Spinal cord (tissue), 10 donors: ENCODE measurements around the gene RRAS. TPM values are rescaled to one million over a fixed set of nuclear protein-coding genes. Genes with fewer than 3 reads are reported as not detected.

Experiments used
- DNase-seq, 6 donors: peaks; one replicate each; pipeline versions ENCODE4 v3.0.0 to v3.0.0-alpha.2; 2013 to 2015; ENCODE audit warnings: low spot score in 6 of 6, low read depth in 4 of 6
- H3K27ac ChIP-seq: one replicate; pipeline ENCODE4 v1.5.1; 2013; ENCODE audit warnings: low read depth, low read length, control low read depth
- H3K27me3 ChIP-seq: one replicate; pipeline ENCODE4 v1.6.1; 2013; ENCODE audit warnings: low read length; ENCODE audit not compliant: control insufficient read depth, insufficient read depth
- H3K36me3 ChIP-seq: one replicate; pipeline ENCODE4 v1.6.1; 2013; ENCODE audit warnings: low read length; ENCODE audit not compliant: control insufficient read depth, insufficient read depth
- H3K4me1 ChIP-seq: one replicate; pipeline ENCODE4 v1.6.1; 2013; ENCODE audit warnings: low read length; ENCODE audit not compliant: control insufficient read depth, insufficient read depth
- H3K4me3 ChIP-seq: one replicate; pipeline ENCODE4 v1.5.1; 2013; ENCODE audit warnings: low read depth, low read length, control low read depth
- H3K9me3 ChIP-seq: one replicate; pipeline ENCODE4 v1.6.1; 2013; ENCODE audit warnings: low read length; ENCODE audit not compliant: control insufficient read depth, insufficient read depth
- WGBS: methylation state at CpG from one replicate; pipeline ENCODE4 v1.1.5; 2013; ENCODE audit warnings: missing lambda C conversion rate; ENCODE audit not compliant: insufficient coverage; 5-methylcytosine and 5-hydroxymethylcytosine counted together
- polyA plus RNA-seq, 2 donors: library from polyadenylated mRNA; unstranded; fragments of 120-200 nt; gene quantifications; one replicate each; pipeline ENCODE4 v1.2.1, GENCODE V29; 2013; ENCODE audit not compliant: insufficient read length in 2 of 2
- total RNA-seq, 2 donors: library from RNA; depleted of rRNA in 1 of 2; stranded (reverse); fragments of 120-200 nt in 1 of 2; fragments of >200 nt in 1 of 2; gene quantifications; one replicate each; pipeline versions ENCODE4 v1.2.3 to v1.2.4, GENCODE V29; 2013 to 2014
- donor health status: healthy.

Gene RRAS
- total and polyA plus RNA-seq, 4 donors, result 4.7 to 16.7 (median 15.0) TPM

DNA sequence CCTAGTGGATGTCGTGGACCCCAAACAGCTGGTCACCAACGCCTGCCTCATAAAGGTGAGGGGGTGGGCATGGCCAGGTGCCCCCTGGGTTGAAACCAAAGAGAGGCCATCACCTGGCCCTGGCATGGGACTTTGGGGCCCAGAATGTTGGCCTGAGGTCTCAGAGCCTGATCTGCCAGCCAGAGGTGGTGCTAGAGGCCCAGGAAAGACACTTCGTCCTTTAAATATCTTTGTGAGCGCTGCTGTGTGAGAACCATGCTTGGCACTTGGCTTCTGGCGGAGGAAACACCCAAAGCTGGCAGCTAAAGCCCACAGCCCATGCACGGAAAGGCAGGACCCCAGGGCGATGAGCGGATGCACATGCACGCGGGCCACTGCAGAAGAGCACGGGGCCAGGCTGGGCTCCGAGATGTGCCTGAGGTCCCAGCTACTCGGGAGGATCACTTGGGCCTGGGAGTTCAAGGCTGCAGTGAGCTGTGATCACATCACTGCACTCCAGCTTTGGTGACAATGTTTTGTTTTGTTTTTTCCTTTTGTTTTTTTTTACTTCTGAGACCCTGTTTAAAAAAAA lies 45.1 kb upstream of the RRAS start:
- no peaks in the 10 kb centered on the region for H3K9me3 ChIP-seq
- WGBS, result 90% methylated on average over 13 of the region's 13 CpGs
- no peak overlapping the region for H3K4me3 ChIP-seq
- peaks cover 6% of the 10 kb centered on the region for H3K27me3 ChIP-seq
- peaks cover 87% of the 10 kb centered on the region for H3K36me3 ChIP-seq
- no peak for DNase-seq
- no peak overlapping the region for H3K27ac ChIP-seq
- peaks cover 34% of the 10 kb centered on the region for H3K4me1 ChIP-seq

DNA sequence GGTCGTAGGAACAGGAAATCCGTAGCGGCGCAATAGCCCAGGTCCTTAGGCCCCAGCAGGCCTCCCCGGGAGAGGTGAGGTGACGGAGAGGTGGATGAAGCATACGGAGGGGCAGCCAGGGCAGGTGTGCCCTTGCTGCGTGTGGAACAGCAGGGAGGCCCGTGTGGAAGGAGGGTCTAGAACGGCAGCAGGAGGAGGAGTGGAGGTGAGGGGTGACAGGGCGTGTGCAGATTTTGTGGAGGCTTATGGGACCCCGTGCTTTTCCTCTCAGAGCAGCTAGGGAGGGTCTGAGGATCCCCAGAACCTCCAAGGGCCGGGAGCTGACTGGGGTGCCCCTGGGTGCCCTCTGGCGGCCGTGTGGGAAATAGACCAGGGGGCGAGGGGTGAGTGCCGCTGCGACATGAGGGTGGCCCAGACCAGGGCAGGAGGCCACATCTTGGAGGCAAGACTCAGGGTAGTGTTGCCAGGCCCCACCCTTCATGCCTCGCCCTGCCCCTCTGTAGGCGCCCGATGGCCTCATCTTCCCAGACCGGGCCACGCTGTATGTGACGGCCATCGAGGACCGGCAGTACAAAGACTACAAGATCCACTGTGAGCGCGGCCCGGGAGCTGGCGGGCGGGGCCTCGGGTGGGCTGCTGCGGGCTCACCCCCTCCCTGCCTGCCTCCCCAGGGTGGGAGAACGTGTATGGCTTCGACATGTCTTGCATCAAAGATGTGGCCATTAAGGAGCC lies 44.5 kb upstream of the RRAS start:
- WGBS, result 88% methylated on average over 32 of the region's 35 CpGs
- Histone ChIP-seq H3K27me3 (peaks cover 2% of the 10 kb centered on the region), H3K36me3 (peaks cover 93% of the 10 kb centered on the region), H3K27ac (no peak overlapping the region), H3K9me3 (no peaks in the 10 kb centered on the region), H3K4me3 (no peak overlapping the region), H3K4me1 (peaks cover 34% of the 10 kb centered on the region)
- DNase-seq, result no peak

DNA sequence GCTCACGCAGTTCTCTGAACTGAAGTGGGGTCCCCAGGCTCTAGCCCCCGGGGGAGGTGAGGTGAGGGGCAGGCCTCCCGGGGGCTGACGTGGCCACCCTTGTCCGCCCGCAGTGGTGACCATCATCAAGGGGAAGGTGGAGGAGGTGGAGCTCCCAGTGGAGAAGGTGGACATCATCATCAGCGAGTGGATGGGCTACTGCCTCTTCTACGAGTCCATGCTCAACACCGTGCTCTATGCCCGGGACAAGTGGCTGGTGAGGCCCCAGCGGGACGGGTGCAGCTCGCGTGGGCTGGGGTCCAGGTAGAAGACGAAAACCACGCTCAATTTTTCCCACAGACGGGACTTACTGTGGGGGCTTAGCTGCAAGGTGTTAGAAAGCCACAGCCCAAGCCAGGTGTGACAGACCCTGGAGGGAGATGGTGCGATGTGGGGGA lies 43.9 kb upstream of the RRAS start:
- DNase-seq, result no peak
- H3K36me3 ChIP-seq, result peaks cover 90% of the 10 kb centered on the region
- 95% methylated on average over 18 of the region's 18 CpGs for WGBS
- no peaks in the 10 kb centered on the region for H3K27me3 ChIP-seq
- no peak overlapping the region for H3K4me3 ChIP-seq
- H3K4me1 ChIP-seq, result peaks cover 34% of the 10 kb centered on the region
- no peak overlapping the region for H3K27ac ChIP-seq
- no peaks in the 10 kb centered on the region for H3K9me3 ChIP-seq

DNA sequence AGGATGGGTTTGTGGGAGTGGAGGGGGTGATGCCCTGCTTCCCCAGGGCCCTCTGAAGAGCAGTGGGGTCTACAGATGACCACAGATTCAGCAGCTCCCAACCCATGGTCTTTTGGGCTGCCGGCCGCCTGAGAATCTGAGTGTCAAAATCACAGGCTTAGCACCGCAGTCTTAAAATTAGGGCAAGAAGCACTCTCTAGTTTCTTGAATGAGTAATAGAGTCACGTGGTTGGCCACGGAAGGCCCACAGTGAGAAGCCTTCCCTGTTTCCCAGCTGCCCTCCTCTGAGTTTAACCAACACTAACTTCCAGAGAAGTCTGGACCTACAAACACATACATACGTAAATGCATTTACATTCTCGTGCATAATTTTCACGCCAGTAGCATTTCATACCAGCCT lies 42.3 kb upstream of the RRAS start:
- Histone ChIP-seq H3K27ac (no peak overlapping the region), H3K9me3 (no peaks in the 10 kb centered on the region), H3K27me3 (no peaks in the 10 kb centered on the region), H3K4me3 (no peak overlapping the region), H3K4me1 (peaks cover 39% of the 10 kb centered on the region), H3K36me3 (peaks cover 74% of the 10 kb centered on the region)
- no peak for DNase-seq
- 96% methylated on average over 6 of the region's 8 CpGs for WGBS

DNA sequence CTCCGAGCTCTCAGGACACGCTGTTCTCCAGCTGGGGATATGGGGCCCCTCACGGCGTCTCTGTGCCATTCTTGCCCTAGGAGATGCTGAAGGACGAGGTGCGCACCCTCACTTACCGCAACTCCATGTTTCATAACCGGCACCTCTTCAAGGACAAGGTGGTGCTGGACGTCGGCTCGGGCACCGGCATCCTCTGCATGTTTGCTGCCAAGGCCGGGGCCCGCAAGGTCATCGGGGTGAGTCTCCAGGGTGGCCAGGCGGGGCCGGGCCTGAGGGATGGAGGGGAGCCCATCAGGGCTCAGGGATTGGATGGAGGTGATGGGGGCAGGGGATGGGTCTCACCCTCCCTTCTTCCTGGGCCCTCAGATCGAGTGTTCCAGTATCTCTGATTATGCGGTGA lies 41.9 kb upstream of the RRAS start:
- Histone ChIP-seq H3K9me3 (no peaks in the 10 kb centered on the region), H3K4me3 (no peak overlapping the region), H3K4me1 (peaks cover 39% of the 10 kb centered on the region), H3K27ac (no peak overlapping the region), H3K36me3 (peaks cover 70% of the 10 kb centered on the region), H3K27me3 (no peaks in the 10 kb centered on the region)
- DNase-seq, result no peak
- WGBS, result 95% methylated on average over 17 of the region's 19 CpGs

DNA sequence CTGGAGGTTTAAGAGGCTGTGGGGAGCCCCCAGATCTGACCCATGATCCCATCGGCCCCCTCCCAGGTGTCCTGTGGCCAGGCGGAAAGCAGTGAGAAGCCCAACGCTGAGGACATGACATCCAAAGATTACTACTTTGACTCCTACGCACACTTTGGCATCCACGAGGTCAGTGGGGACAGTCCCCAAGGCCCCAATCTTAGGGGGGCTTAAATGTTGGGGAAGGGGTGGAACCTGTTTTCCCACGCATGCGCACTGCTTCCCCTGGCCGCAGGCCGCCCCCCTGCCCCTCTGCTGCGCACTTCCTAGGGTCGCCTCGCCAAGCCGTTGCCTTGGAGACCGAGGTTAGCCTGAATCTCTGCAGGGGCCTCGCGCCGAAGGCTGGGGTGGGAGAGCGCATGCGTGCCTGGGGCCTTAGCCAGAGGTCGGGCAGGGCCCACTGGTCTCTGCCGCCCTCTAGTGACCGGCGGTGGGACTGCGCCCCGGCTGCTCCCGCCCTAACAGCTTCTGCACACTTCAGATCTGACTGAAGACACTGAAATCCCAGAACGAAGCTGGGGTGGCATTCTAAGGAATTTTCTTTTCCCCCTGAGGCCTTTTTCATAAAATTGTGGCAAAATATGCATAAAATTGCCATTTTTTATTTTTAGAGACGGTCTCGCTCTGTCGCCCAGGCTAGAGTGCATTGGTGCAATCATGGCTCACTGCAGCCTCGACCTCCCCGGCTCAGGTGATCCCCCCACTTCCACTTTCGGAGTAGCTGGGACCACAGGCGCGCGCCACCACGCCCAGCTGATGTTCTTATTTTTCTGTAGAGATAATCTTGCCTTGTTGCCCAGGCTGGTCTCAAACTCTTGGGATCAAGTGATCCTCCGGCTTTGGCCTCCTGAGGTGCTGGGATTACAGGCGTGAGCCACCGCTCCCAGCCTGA lies 40.7 kb upstream of the RRAS start:
- peaks cover 46% of the 10 kb centered on the region for H3K4me1 ChIP-seq
- H3K36me3 ChIP-seq, result peaks cover 60% of the 10 kb centered on the region
- DNase-seq, result peak in 5 of 6 donors; percentile 87 to 98 (median 89)
- H3K27ac ChIP-seq, result peak overlapping the region; percentile 90
- H3K27me3 ChIP-seq, result no peaks in the 10 kb centered on the region
- 35% methylated on average over 36 of the region's 40 CpGs for WGBS
- peak overlapping the region; percentile 10 for H3K4me3 ChIP-seq
- H3K9me3 ChIP-seq, result no peaks in the 10 kb centered on the region

DNA sequence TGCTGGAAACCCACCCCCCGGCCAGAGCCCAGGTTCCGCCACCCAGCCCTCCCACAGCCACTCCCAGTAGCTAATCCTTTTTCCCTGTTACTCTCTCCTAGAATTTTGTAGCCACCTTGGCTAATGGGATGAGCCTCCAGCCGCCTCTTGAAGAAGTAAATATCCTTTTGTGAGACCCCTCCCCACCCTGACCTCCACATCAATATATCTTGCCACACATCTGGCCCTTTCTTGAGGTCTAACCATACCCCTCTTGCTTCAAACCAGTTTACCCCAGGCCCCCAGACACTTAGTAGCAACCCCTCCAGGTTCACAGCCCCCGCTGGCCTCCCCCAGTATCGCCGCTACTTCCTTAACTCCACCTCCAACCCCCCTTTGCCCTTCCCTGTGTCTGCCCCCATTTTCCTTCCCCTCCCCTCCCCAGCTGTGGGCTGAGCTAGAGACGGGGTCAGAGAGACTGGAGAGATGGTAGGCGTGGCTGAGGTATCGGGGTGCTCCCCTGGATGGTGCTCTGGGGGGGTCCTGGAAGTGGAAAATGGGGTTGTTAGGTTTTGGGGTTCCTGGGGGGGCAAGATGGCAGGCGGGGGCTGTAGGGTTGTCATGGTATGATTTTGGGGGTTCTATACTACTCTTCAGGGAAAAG lies 39.9 kb upstream of the RRAS start:
- peak overlapping the region; percentile 10 for H3K4me3 ChIP-seq
- H3K27me3 ChIP-seq, result no peaks in the 10 kb centered on the region
- H3K27ac ChIP-seq, result peak overlapping the region; percentile 90
- H3K36me3 ChIP-seq, result peaks cover 52% of the 10 kb centered on the region
- WGBS, result 33% methylated on average over 6 of the region's 10 CpGs
- peaks cover 47% of the 10 kb centered on the region for H3K4me1 ChIP-seq
- DNase-seq, result no peak
- no peaks in the 10 kb centered on the region for H3K9me3 ChIP-seq

DNA sequence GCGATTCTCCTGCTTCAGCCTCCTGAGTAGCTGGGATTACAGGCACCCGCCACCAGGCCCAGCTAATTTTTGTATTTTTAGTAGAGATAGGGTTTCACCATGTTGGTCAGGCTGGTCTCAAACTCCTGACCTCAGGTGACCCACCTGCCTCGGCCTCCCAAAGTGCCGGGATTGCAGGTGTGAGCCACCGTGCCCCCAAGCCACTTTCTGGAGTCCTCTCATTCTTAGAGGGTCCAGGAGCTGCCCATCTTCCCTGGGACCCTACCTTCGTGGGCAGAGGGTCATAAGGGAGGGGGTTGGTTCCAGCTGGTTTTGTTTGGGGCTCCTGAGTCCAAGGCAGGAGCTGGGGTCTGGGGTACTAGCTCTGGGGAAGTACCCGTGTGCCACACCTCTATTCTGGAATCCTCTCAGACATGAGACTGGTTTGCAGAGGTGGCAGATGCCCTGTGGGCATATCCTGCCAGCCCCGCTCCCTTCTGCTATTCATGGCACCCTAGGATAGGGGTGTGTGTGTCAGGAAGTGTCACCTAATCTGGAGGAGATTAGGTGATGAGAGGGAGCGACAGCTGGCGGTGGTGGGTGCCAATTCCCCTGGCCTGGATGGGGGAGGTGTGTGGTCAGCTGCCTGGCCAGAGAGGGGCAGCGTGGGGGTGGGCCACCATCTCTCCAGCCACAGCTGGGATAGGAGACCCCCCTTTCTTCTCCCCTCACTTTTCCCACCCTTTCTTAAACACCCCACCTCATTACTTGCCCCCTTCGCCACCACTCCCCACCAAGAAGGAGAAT lies 39.2 kb upstream of the RRAS start:
- 58% methylated on average over 3 of the region's 12 CpGs for WGBS
- H3K4me1 ChIP-seq, result peaks cover 47% of the 10 kb centered on the region

More for the DNA sequence above, 39.2 kb upstream of the RRAS start:
- Histone ChIP-seq H3K4me3 (no peak overlapping the region), H3K9me3 (no peaks in the 10 kb centered on the region), H3K36me3 (peaks cover 45% of the 10 kb centered on the region), H3K27ac (no peak overlapping the region), H3K27me3 (no peaks in the 10 kb centered on the region)
- DNase-seq, result no peak
